COLO668 (cell line): ENCODE data around the gene VIPR1.
"Not testable (repeated sequence)": the region's sequence is repeated elsewhere in the genome, so short reads cannot be mapped to it uniquely, and the experiment has no call there.

ENCODE experiments used
- DNase-seq: peaks from one replicate; lab custom pipeline; 2025; ENCODE audit not compliant: unreplicated experiment; lab: John Stamatoyannopoulos, UW

The VIPR1 gene

GRCh38 chr3:42569593-42570142 lies 67.2 kb downstream of the VIPR1 start:
- no peak for DNase-seq

- peak; percentile 23 for DNase-seq
Observed at GRCh38 chr3:42572278-42572677, 69.8 kb downstream of the VIPR1 start.

GRCh38 chr3:42575137-42575741 lies 72.8 kb downstream of the VIPR1 start:
- DNase-seq: no peak

GRCh38 chr3:42578054-42578453 lies 75.6 kb downstream of the VIPR1 start:
- no peak for DNase-seq

- DNase-seq: not testable (repeated sequence)
Observed at GRCh38 chr3:42579346-42579745, 76.9 kb downstream of the VIPR1 start.

- DNase-seq: no peak
Observed at GRCh38 chr3:42581400-42581708, 78.9 kb downstream of the VIPR1 start.

- peak; percentile 92 for DNase-seq
Observed at GRCh38 chr3:42581709-42582473, 79.4 kb downstream of the VIPR1 start, which contains the start of gene SEC22C. Gene SEC22C, minus strand, starts transcription at chr3:42581967. Its CDS starts 12,921 bp downstream, at chr3:42569046.

GRCh38 chr3:42582474-42583070 lies 80.1 kb downstream of the VIPR1 start:
- no peak for DNase-seq
